Loucy (cell line): ENCODE results near the gene ATP13A5.

ENCODE experiments used
- H2AFZ ChIP-seq: fragments of 200-600 bp; sonication (generic); 2 replicates; pipeline ENCODE4 v1.6.0; 2016; ENCODE audit warnings: antibody characterized with exemption, mild to moderate bottlenecking, low read length, moderate library complexity
- H3F3A ChIP-seq: fragments of 200-600 bp; 2 replicates; pipeline ENCODE4 v1.6.0; 2016; ENCODE audit warnings: antibody characterized with exemption, low read depth, mild to moderate bottlenecking
- H3K27me3 ChIP-seq: fragments of 200-600 bp; sonication (generic); 2 replicates; pipeline ENCODE4 v1.6.1; 2014; ENCODE audit warnings: low read length, mild to moderate bottlenecking; ENCODE audit not compliant: insufficient read depth, poor library complexity, severe bottlenecking
- H3K36me3 ChIP-seq: fragments of 200-600 bp; sonication (generic); 2 replicates; pipeline ENCODE4 v1.6.1; 2016; ENCODE audit warnings: low read length; ENCODE audit not compliant: insufficient read depth
- H3K4me1 ChIP-seq: fragments of 200-600 bp; sonication (generic); 2 replicates; pipeline ENCODE4 v1.5.1; 2014; ENCODE audit warnings: low read length, mild to moderate bottlenecking; ENCODE audit not compliant: insufficient read depth, poor library complexity, severe bottlenecking
- H3K4me2 ChIP-seq: fragments of 200-600 bp; sonication (generic); 2 replicates; pipeline ENCODE4 v1.6.0; 2014; ENCODE audit warnings: antibody characterized with exemption, low read length, low read depth, mild to moderate bottlenecking; ENCODE audit not compliant: poor library complexity, severe bottlenecking
- H3K4me3 ChIP-seq: fragments of 200-600 bp; sonication (generic); 2 replicates; pipeline ENCODE4 v1.5.1; 2014; ENCODE audit warnings: low read length, mild to moderate bottlenecking, mixed read lengths; ENCODE audit not compliant: poor library complexity, severe bottlenecking
- H3K79me2 ChIP-seq: fragments of 200-600 bp; sonication (generic); 2 replicates; pipeline ENCODE4 v1.6.1; 2014; ENCODE audit warnings: low read length; ENCODE audit not compliant: insufficient read depth
- H3K9ac ChIP-seq: fragments of 200-600 bp; sonication (generic); 2 replicates; pipeline ENCODE4 v1.6.0; 2014; ENCODE audit warnings: mild to moderate bottlenecking, low read depth, low read length, moderate library complexity; ENCODE audit not compliant: poor library complexity, severe bottlenecking
- H3K9me2 ChIP-seq: fragments of 200-600 bp; sonication (generic); replicated peaks from 2 replicates; pipeline ENCODE4 v1.6.1; 2016; ENCODE audit warnings: low read depth, low read length, mixed read lengths
- H3K9me3 ChIP-seq: fragments of 200-600 bp; sonication (generic); 2 replicates; pipeline ENCODE4 v1.6.1; 2014; ENCODE audit warnings: mild to moderate bottlenecking, antibody characterized with exemption, low read length, low read depth; ENCODE audit not compliant: insufficient read depth
- H4K20me1 ChIP-seq: fragments of 200-600 bp; sonication (generic); 2 replicates; pipeline ENCODE4 v1.6.0; 2014; ENCODE audit warnings: antibody characterized with exemption, low read length, mild to moderate bottlenecking; ENCODE audit not compliant: insufficient read depth, poor library complexity, severe bottlenecking
- EZH2phosphoT487 ChIP-seq: fragments of 200-600 bp; IDR thresholded peaks from 2 replicates; pipeline ENCODE4 v1.6.1; 2018; ENCODE audit warnings: antibody characterized with exemption, mild to moderate bottlenecking, moderate library complexity, borderline replicate concordance
- TF ChIP-seq, protein P1 (sequence below): fragments of 200-600 bp; sonication (generic); conservative IDR thresholded peaks from 2 replicates; pipeline ENCODE4 v1.5.1; 2014; ENCODE audit warnings: mild to moderate bottlenecking, antibody characterized with exemption, low read length

The ATP13A5 gene

DNA sequence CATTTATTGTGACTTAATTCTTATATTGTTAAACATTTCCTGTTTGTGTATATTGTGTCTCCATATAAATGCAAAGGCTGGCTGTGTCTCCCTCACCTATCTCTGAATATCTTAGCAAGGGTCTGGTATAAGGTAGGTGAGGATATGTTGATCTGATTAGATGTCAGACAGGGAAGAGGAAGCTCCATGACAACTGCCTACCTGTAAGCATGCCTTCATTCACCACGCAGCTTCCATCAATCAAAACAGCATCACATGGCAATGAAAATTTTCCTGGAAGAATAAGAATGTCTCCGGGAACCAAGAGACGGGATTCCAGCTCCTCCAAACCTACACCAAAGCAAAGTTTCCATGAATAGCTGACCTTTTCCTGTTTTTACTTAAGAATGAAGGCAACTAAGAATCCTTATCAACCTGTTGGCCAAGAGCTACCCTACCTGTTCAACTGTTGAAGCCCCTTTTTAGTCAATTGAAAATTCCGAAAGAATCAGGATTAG is 34.8 kb downstream of the ATP13A5 start:
- H3K79me2 ChIP-seq = no peaks in the 10 kb centered on the region
- no peak overlapping the region for H3K9ac ChIP-seq
- no peaks in the 10 kb centered on the region for H3K9me3 ChIP-seq
- no peak overlapping the region for H2AFZ ChIP-seq
- no peaks in the 10 kb centered on the region for H4K20me1 ChIP-seq
- no peak overlapping the region for H3K4me2 ChIP-seq
- no peaks in the 10 kb centered on the region for H3F3A ChIP-seq
- no peaks in the 10 kb centered on the region for H3K36me3 ChIP-seq
- no peak overlapping the region for H3K4me3 ChIP-seq
- TF ChIP-seq EZH2phosphoT487 = no peak
- TF ChIP-seq, protein P1, sequence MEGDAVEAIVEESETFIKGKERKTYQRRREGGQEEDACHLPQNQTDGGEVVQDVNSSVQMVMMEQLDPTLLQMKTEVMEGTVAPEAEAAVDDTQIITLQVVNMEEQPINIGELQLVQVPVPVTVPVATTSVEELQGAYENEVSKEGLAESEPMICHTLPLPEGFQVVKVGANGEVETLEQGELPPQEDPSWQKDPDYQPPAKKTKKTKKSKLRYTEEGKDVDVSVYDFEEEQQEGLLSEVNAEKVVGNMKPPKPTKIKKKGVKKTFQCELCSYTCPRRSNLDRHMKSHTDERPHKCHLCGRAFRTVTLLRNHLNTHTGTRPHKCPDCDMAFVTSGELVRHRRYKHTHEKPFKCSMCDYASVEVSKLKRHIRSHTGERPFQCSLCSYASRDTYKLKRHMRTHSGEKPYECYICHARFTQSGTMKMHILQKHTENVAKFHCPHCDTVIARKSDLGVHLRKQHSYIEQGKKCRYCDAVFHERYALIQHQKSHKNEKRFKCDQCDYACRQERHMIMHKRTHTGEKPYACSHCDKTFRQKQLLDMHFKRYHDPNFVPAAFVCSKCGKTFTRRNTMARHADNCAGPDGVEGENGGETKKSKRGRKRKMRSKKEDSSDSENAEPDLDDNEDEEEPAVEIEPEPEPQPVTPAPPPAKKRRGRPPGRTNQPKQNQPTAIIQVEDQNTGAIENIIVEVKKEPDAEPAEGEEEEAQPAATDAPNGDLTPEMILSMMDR = no peak
- H3K27me3 ChIP-seq = no peaks in the 10 kb centered on the region
- no peaks in the 10 kb centered on the region for H3K4me1 ChIP-seq
- no peaks in the 10 kb centered on the region for H3K9me2 ChIP-seq

DNA sequence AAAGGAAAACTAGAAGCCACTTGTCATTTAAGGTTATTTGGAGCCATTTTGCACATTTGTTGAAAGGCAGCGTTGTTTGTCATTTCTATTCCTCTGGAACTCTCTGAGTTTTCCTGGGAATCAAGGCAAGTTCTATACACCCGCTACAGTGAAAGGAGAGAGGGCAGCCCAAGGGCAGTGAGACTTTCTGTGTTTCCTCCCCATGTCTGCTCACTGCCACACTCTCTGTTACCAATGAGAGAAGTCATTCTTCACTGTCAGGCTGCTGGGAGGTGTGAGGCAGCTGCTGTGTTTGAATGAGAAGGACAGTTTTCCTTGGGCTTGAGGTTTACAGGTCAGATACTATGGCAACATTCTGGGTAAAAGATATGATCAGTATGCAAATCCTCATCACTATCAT is 36.0 kb downstream of the ATP13A5 start:
- no peaks in the 10 kb centered on the region for H3F3A ChIP-seq
- no peak overlapping the region for H3K9ac ChIP-seq
- TF ChIP-seq, protein P1 = no peak
- no peak overlapping the region for H3K4me2 ChIP-seq
- no peaks in the 10 kb centered on the region for H3K4me1 ChIP-seq
- no peak overlapping the region for H2AFZ ChIP-seq
- no peaks in the 10 kb centered on the region for H3K9me3 ChIP-seq
- no peaks in the 10 kb centered on the region for H3K79me2 ChIP-seq
- H3K4me3 ChIP-seq = no peak overlapping the region
- H3K27me3 ChIP-seq = no peaks in the 10 kb centered on the region
- H4K20me1 ChIP-seq = no peaks in the 10 kb centered on the region
- H3K9me2 ChIP-seq = no peaks in the 10 kb centered on the region
- no peaks in the 10 kb centered on the region for H3K36me3 ChIP-seq

GRCh38 chr3:193335031-193335430 is 43.5 kb downstream of the ATP13A5 start:
- Histone ChIP-seq H3K79me2 (no peaks in the 10 kb centered on the region), H3F3A (no peaks in the 10 kb centered on the region), H3K27me3 (no peaks in the 10 kb centered on the region), H3K4me2 (no peak overlapping the region), H3K9me2 (no peaks in the 10 kb centered on the region), H3K9ac (no peak overlapping the region), H3K36me3 (no peaks in the 10 kb centered on the region), H3K4me1 (no peaks in the 10 kb centered on the region), H4K20me1 (no peaks in the 10 kb centered on the region), H3K9me3 (no peaks in the 10 kb centered on the region), H3K4me3 (no peak overlapping the region), H2AFZ (no peak overlapping the region)
- TF ChIP-seq, protein P1 = no peak
- no peak for TF ChIP-seq EZH2phosphoT487
